Thyroid gland (tissue), 4 donors: Measurements from ENCODE around the gene IMP3. TPM values are rescaled to one million over a fixed set of nuclear protein-coding genes. Genes with fewer than 3 reads are reported as not detected.
"Not testable (repeated sequence)": the region's sequence is repeated elsewhere in the genome, so short reads cannot be mapped to it uniquely, and the experiment has no call there.

Experiments used
- DNase-seq, 2 donors: peaks; one replicate each; pipeline ENCODE4 v3.0.0-alpha.2; 2019
- H3K27ac ChIP-seq, 3 donors: fragments of 200-600 bp; sonication (generic); 1 replicate in 2 of 3; 2 replicates in 1 of 3; pipeline ENCODE4 v1.5.1; 2016 to 2019; ENCODE audit warnings: mild to moderate bottlenecking in 1 of 3, moderate library complexity in 1 of 3
- H3K27me3 ChIP-seq: fragments of 200-600 bp; sonication (generic); one replicate; pipeline ENCODE4 v1.5.1; 2019
- H3K36me3 ChIP-seq, 2 donors: fragments of 200-600 bp; sonication (generic); one replicate each; pipeline ENCODE4 v1.5.1; 2016 to 2019
- H3K4me1 ChIP-seq, 2 donors: fragments of 200-600 bp; sonication (generic); one replicate each; pipeline ENCODE4 v1.5.1; 2017 to 2019
- H3K4me3 ChIP-seq, 3 donors: fragments of 200-600 bp; sonication (generic); replicated peaks in 1 of 3; 1 replicate in 2 of 3; 2 replicates in 1 of 3; pipeline ENCODE4 v1.5.1; 2016; ENCODE audit warnings: mild to moderate bottlenecking in 1 of 3
- H3K9me3 ChIP-seq: fragments of 200-600 bp; sonication (generic); one replicate; pipeline ENCODE4 v1.5.1; 2017
- CTCF ChIP-seq, 6 experiments: fragments of 200-600 bp in 3 of 6; fragments of 450-650 bp in 3 of 6; sonication (generic) in 3 of 6; IDR thresholded peaks; one replicate each; pipeline ENCODE4 v1.5.1; 2016 to 2019; ENCODE audit warnings: antibody characterized with exemption in 6 of 6, mild to moderate bottlenecking in 2 of 6, inconsistent platforms in 1 of 6, moderate library complexity in 1 of 6
- POLR2A ChIP-seq, 2 donors: fragments of 450-650 bp; IDR thresholded peaks; one replicate each; pipeline ENCODE4 v1.6.1; 2017; ENCODE audit warnings: antibody characterized with exemption in 2 of 2, mild to moderate bottlenecking in 2 of 2, moderate library complexity in 1 of 2
- WGBS, 2 donors: methylation state at CpG; one replicate each; pipeline ENCODE4 v1.1.5; 2017; 5-methylcytosine and 5-hydroxymethylcytosine counted together
- intact Hi-C: fragments of 100-400 bp; cut with DNase I; formaldehyde crosslinking; loops from one replicate; pipeline ENCODE4 v1.15.1; 2023
- total RNA-seq, 4 donors: library from RNA; depleted of rRNA; stranded (reverse); fragments of >200 nt; gene quantifications; one replicate each; pipeline ENCODE4 v1.2.3, GENCODE V29; 2016

IMP3 gene
- total RNA-seq, 4 donors from 2014 or later = 75.2 to 187 (median 133) TPM

GRCh38 chr15:75686212-75686642, 46.2 kb upstream of the IMP3 start:
- not testable (repeated sequence) for H3K36me3 ChIP-seq, H3K27me3 ChIP-seq, H3K4me1 ChIP-seq, H3K27ac ChIP-seq, H3K4me3 ChIP-seq, H3K9me3 ChIP-seq
- peak; percentile 32 to 84 (median 75) for TF ChIP-seq CTCF (IDR thresholded peaks at IDR 0.05)
- peak; percentile 74 to 81 for DNase-seq
- WGBS, 2 donors = 40 to 55% methylated on average over 4 to 12 of the region's 14 CpGs
- intact Hi-C loops = loop anchor here (5.0 to 10.0 kb wide), 3 partner anchors 51 to 181 kb away; no protein-coding TSS in a partner anchor

GRCh38 chr15:75685195-75685594, 45.2 kb upstream of the IMP3 start:
- H3K27ac ChIP-seq = no peak overlapping the region
- intact Hi-C loops = loop anchor here (5.0 to 10.0 kb wide), 3 partner anchors 50 to 180 kb away; no protein-coding TSS in a partner anchor
- TF ChIP-seq CTCF (IDR thresholded peaks at IDR 0.05) (no peak), POLR2A (IDR thresholded peaks at IDR 0.05) (no peak)
- no peak overlapping the region for H3K4me3 ChIP-seq
- H3K4me1 ChIP-seq = peaks cover 4 to 7% of the 10 kb centered on the region in 2 donors
- no peaks in the 10 kb centered on the region for H3K9me3 ChIP-seq
- H3K27me3 ChIP-seq = no peaks in the 10 kb centered on the region
- 73 to 87% methylated on average over 5 to 8 of the region's 12 CpGs for WGBS, 2 donors
- H3K36me3 ChIP-seq = no peaks in the 10 kb centered on the region
- DNase-seq = no peak

- TF ChIP-seq POLR2A (IDR thresholded peaks at IDR 0.05) = no peak
- TF ChIP-seq CTCF (IDR thresholded peaks at IDR 0.05) = no peak
- Histone ChIP-seq H3K27ac (no peak overlapping the region), H3K4me1 (peaks cover 4 to 7% of the 10 kb centered on the region in 2 donors), H3K9me3 (no peaks in the 10 kb centered on the region), H3K36me3 (no peaks in the 10 kb centered on the region), H3K4me3 (no peak overlapping the region), H3K27me3 (no peaks in the 10 kb centered on the region)
- DNase-seq = no peak
- 87 to 89% methylated on average over 10 of the region's 10 CpGs for WGBS, 2 donors
- intact Hi-C loops = loop anchor here (5.0 to 10.0 kb wide), 4 partner anchors 50 to 317 kb away; partner anchors contain the start of gene MAN2C1
Measured at GRCh38 chr15:75684648-75685047, 44.6 kb upstream of the IMP3 start.

GRCh38 chr15:75683646-75684312, 43.8 kb upstream of the IMP3 start:
- intact Hi-C loops = loop anchor here (5.0 to 10.0 kb wide), 3 partner anchors 49 to 316 kb away; partner anchors contain the start of gene MAN2C1
- H3K27ac ChIP-seq, H3K4me1 ChIP-seq, H3K36me3 ChIP-seq, H3K4me3 ChIP-seq, H3K27me3 ChIP-seq, H3K9me3 ChIP-seq: not testable (repeated sequence)
- WGBS, 2 donors = 13 to 17% methylated on average over 8 to 10 of the region's 14 CpGs
- peak; percentile 35 to 91 (median 80) for TF ChIP-seq CTCF (IDR thresholded peaks at IDR 0.05)
- DNase-seq = peak; percentile 60 to 67
